ENCODE data around the gene GRM1. TPM values are rescaled to one million over a fixed set of nuclear protein-coding genes. Genes with fewer than 3 reads are reported as not detected.

GRM1 gene
- total RNA-seq, 1 donor from 2014 or later, result 0.05 TPM

- no peaks in the 10 kb centered on the region for H3K36me3 ChIP-seq (ENCODE audit: insufficient read depth, low read length)
- H3K4me2 ChIP-seq (ENCODE audit: low read length), result no peak overlapping the region
- Mint-ChIP-seq H3K9me3 (ENCODE audit: unreplicated experiment) (no peaks in the 10 kb centered on the region), H3K4me1 (ENCODE audit: low read depth, unreplicated experiment) (no peaks in the 10 kb centered on the region), H3K4me3 (ENCODE audit: unreplicated experiment) (no peak overlapping the region), H3K36me3 (ENCODE audit: low read depth, unreplicated experiment) (no peaks in the 10 kb centered on the region), H3K27ac (ENCODE audit: unreplicated experiment) (no peak overlapping the region), H3K27me3 (ENCODE audit: low read depth, unreplicated experiment) (peaks cover 1% of the 10 kb centered on the region)
- H3K79me2 ChIP-seq (ENCODE audit: insufficient read depth, low read length), result no peaks in the 10 kb centered on the region
- no peak overlapping the region for H3K9ac ChIP-seq (ENCODE audit: low read length)
- H2AFZ ChIP-seq (ENCODE audit: low read depth, low read length), result no peak overlapping the region
- H4K20me1 ChIP-seq (ENCODE audit: insufficient read depth, low read length), result no peaks in the 10 kb centered on the region
- FAIRE-seq (no peak), DNase-seq (ENCODE audit: low read depth) (no peak)
- H3K4me3 ChIP-seq (ENCODE audit: insufficient read depth, low read depth, low read length), result no peak overlapping the region
- no peaks in the 10 kb centered on the region for H3K27me3 ChIP-seq (ENCODE audit: insufficient read depth, low read length)
- no peaks in the 10 kb centered on the region for H3K4me1 ChIP-seq (ENCODE audit: insufficient read depth, low read length)
- TF ChIP-seq CTCF (IDR thresholded peaks at IDR 0.05; ENCODE audit: insufficient read depth, low read depth, low read length) (no peak), EZH2 (IDR thresholded peaks at IDR 0.05; ENCODE audit: insufficient read depth, low read length) (no peak)
- H3K9me3 ChIP-seq (ENCODE audit: insufficient read depth, low read depth, low read length), result no peaks in the 10 kb centered on the region
- H3K27ac ChIP-seq (ENCODE audit: low read depth, low read length), result no peak overlapping the region
Measured at GRCh38 chr6:146397638-146398037, 368.8 kb downstream of the GRM1 start.

- TF ChIP-seq CTCF (IDR thresholded peaks at IDR 0.05; ENCODE audit: insufficient read depth, low read depth, low read length), result no peak
- Histone ChIP-seq H3K9me3 (ENCODE audit: insufficient read depth, low read depth, low read length) (no peaks in the 10 kb centered on the region), H3K4me1 (ENCODE audit: insufficient read depth, low read length) (no peaks in the 10 kb centered on the region), H3K79me2 (ENCODE audit: insufficient read depth, low read length) (no peaks in the 10 kb centered on the region), H3K27me3 (ENCODE audit: insufficient read depth, low read length) (no peaks in the 10 kb centered on the region), H3K27ac (ENCODE audit: low read depth, low read length) (no peak overlapping the region), H4K20me1 (ENCODE audit: insufficient read depth, low read length) (no peaks in the 10 kb centered on the region), H3K9ac (ENCODE audit: low read length) (no peak overlapping the region), H3K36me3 (ENCODE audit: insufficient read depth, low read length) (no peaks in the 10 kb centered on the region), H3K4me2 (ENCODE audit: low read length) (no peak overlapping the region), H3K4me3 (ENCODE audit: insufficient read depth, low read depth, low read length) (no peak overlapping the region), H2AFZ (ENCODE audit: low read depth, low read length) (no peak overlapping the region)
- Mint-ChIP-seq H3K27ac (ENCODE audit: unreplicated experiment) (no peak overlapping the region), H3K36me3 (ENCODE audit: low read depth, unreplicated experiment) (no peaks in the 10 kb centered on the region), H3K4me3 (ENCODE audit: unreplicated experiment) (no peak overlapping the region), H3K27me3 (ENCODE audit: low read depth, unreplicated experiment) (no peaks in the 10 kb centered on the region), H3K9me3 (ENCODE audit: unreplicated experiment) (peaks cover 1% of the 10 kb centered on the region), H3K4me1 (ENCODE audit: low read depth, unreplicated experiment) (no peaks in the 10 kb centered on the region)
- DNase-seq (ENCODE audit: low read depth) (no peak), FAIRE-seq (no peak)
Measured at GRCh38 chr6:146402476-146402875, 373.6 kb downstream of the GRM1 start.

- FAIRE-seq (no peak), DNase-seq (ENCODE audit: low read depth) (no peak)
- Histone ChIP-seq H3K79me2 (ENCODE audit: insufficient read depth, low read length) (no peaks in the 10 kb centered on the region), H2AFZ (ENCODE audit: low read depth, low read length) (no peak overlapping the region), H3K4me1 (ENCODE audit: insufficient read depth, low read length) (no peaks in the 10 kb centered on the region), H3K36me3 (ENCODE audit: insufficient read depth, low read length) (no peaks in the 10 kb centered on the region), H3K9me3 (ENCODE audit: insufficient read depth, low read depth, low read length) (no peaks in the 10 kb centered on the region), H3K27ac (ENCODE audit: low read depth, low read length) (no peak overlapping the region), H3K27me3 (ENCODE audit: insufficient read depth, low read length) (no peaks in the 10 kb centered on the region), H3K4me2 (ENCODE audit: low read length) (no peak overlapping the region), H3K4me3 (ENCODE audit: insufficient read depth, low read depth, low read length) (no peak overlapping the region), H3K9ac (ENCODE audit: low read length) (no peak overlapping the region), H4K20me1 (ENCODE audit: insufficient read depth, low read length) (no peaks in the 10 kb centered on the region)
- no peaks in the 10 kb centered on the region for H3K4me1 Mint-ChIP-seq (ENCODE audit: low read depth, unreplicated experiment)
- no peaks in the 10 kb centered on the region for H3K27me3 Mint-ChIP-seq (ENCODE audit: low read depth, unreplicated experiment)
- no peak overlapping the region for H3K27ac Mint-ChIP-seq (ENCODE audit: unreplicated experiment)
- no peak for TF ChIP-seq CTCF (IDR thresholded peaks at IDR 0.05; ENCODE audit: insufficient read depth, low read depth, low read length)
- TF ChIP-seq EZH2 (IDR thresholded peaks at IDR 0.05; ENCODE audit: insufficient read depth, low read length), result no peak
- peaks cover 1% of the 10 kb centered on the region for H3K9me3 Mint-ChIP-seq (ENCODE audit: unreplicated experiment)
- no peak overlapping the region for H3K4me3 Mint-ChIP-seq (ENCODE audit: unreplicated experiment)
- no peaks in the 10 kb centered on the region for H3K36me3 Mint-ChIP-seq (ENCODE audit: low read depth, unreplicated experiment)
Measured at GRCh38 chr6:146408583-146408982, 379.7 kb downstream of the GRM1 start.

Measured in astrocyte (in vitro differentiated cells and primary cell).